Ovary (tissue), 9 donors: ENCODE data around the gene PABPC3. TPM values are rescaled to one million over a fixed set of nuclear protein-coding genes. Genes with fewer than 3 reads are reported as not detected.

Source experiments
- DNase-seq, 5 donors: peaks; one replicate each; pipeline ENCODE4 v3.0.0-alpha.2; 2019 to 2020
- H3K27ac ChIP-seq, 2 donors: fragments of 200-600 bp; one replicate each; pipeline versions ENCODE4 v1.5.1 to v1.8.0; 2019 to 2022
- H3K27me3 ChIP-seq: fragments of 200-600 bp; one replicate; pipeline ENCODE4 v1.8.0; 2022
- H3K36me3 ChIP-seq: fragments of 200-600 bp; sonication (generic); one replicate; pipeline ENCODE4 v1.5.1; 2019
- H3K4me1 ChIP-seq: one replicate; pipeline ENCODE4 v1.8.1; 2013; ENCODE audit warnings: mild to moderate bottlenecking, moderate library complexity; ENCODE audit not compliant: insufficient read depth
- H3K4me3 ChIP-seq: fragments of 200-600 bp; sonication (generic); one replicate; pipeline ENCODE4 v1.5.1; 2017
- H3K9me3 ChIP-seq, 2 donors: fragments of 200-600 bp in 1 of 2; sonication (generic) in 1 of 2; one replicate each; pipeline versions ENCODE4 v1.5.1 to v1.8.1; 2013 to 2019; ENCODE audit warnings: mild to moderate bottlenecking in 1 of 2, moderate library complexity in 1 of 2
- CTCF ChIP-seq, 3 donors: fragments of 450-650 bp in 2 of 3; fragments of 200-600 bp in 1 of 3; IDR thresholded peaks; one replicate each; pipeline versions ENCODE4 v1.5.1 to v1.8.0; 2016 to 2022; ENCODE audit warnings: antibody characterized with exemption in 3 of 3, mild to moderate bottlenecking in 1 of 3
- EP300 ChIP-seq: sonication (generic); formaldehyde crosslinking; IDR thresholded peaks from one replicate; pipeline ENCODE4 v1.6.1; 2017; ENCODE audit warnings: antibody characterized with exemption
- POLR2A ChIP-seq: fragments of 450-650 bp; IDR thresholded peaks from one replicate; pipeline ENCODE4 v1.6.1; 2017; ENCODE audit warnings: antibody characterized with exemption, mild to moderate bottlenecking, moderate library complexity
- WGBS, 3 donors: extraction: QIAGEN DNeasy Blood & Tissue Kit in 1 of 3; methylation state at CpG; one replicate each; pipeline versions ENCODE4 v1.1.5 to v1.1.7; 2013 to 2017; 5-methylcytosine and 5-hydroxymethylcytosine counted together
- intact Hi-C, 4 donors: fragments of 100-400 bp; cut with DNase I; formaldehyde crosslinking; loops; one replicate each; pipeline versions ENCODE4 v1.11.0 to v1.15.1; 2022 to 2023
- polyA plus RNA-seq, 2 donors: library from polyadenylated mRNA; stranded (reverse); fragments of 200-250 nt in 1 of 2; fragments of 350-450 nt in 1 of 2; fragmentation: Illumina TruSeq in 1 of 2; extraction: RNeasy Lipid Tissue Mini Kit (QIAGEN cat#74804) in 1 of 2; gene quantifications; one replicate each; pipeline ENCODE4 v1.2.3, GENCODE V29; 2013 to 2014
- total RNA-seq, 7 donors: library from RNA; depleted of rRNA in 2 of 7; stranded (reverse); fragments of >200 nt in 2 of 7; fragmentation: NEBNext Ultra II Directional in 3 of 7; extraction: Animal tissue kit (Norgen Biotek cat#: 25700) in 3 of 7; gene quantifications; one replicate each; pipeline versions ENCODE4 v1.1.0 to v1.2.4, GENCODE V29; 2016 to 2023
- donor health status: DM: no; HTN: no; CAD: no; lungs with moderate emphysema.
- donor health status: DM: no; HTN: no; CAD: no.
- donor health status: Bipolar disorder and iron deficiency.
- donor health status: DM: yes; HTN: yes; CAD: no.
- donor health status: DM: no; HTN: no; CAD: no.
- donor health status: DM: yes; HTN: yes; CAD: no.

Gene PABPC3
- total and polyA plus RNA-seq, 9 donors = 0.08 to 0.78 (median 0.30) TPM; not detected in 2

- H3K36me3 ChIP-seq = no peaks in the 10 kb centered on the region
- H3K27me3 ChIP-seq = no peaks in the 10 kb centered on the region
- 39 to 70% (median 47%) methylated on average over 3 of the region's 3 CpGs for WGBS, 3 donors
- TF ChIP-seq POLR2A (no peak), CTCF (IDR thresholded peaks at IDR 0.05) (no peak), EP300 (no peak)
- H3K9me3 ChIP-seq = no peaks in the 10 kb centered on the region
- H3K27ac ChIP-seq = no peak overlapping the region
- DNase-seq = no peak
- intact Hi-C loops = no loop called here
- H3K4me1 ChIP-seq = no peaks in the 10 kb centered on the region
- no peak overlapping the region for H3K4me3 ChIP-seq
Measured at GRCh38 chr13:25116044-25116443, 20.1 kb downstream of the PABPC3 start.

- Histone ChIP-seq H3K27me3 (no peaks in the 10 kb centered on the region), H3K27ac (no peak overlapping the region), H3K36me3 (no peaks in the 10 kb centered on the region), H3K4me3 (no peak overlapping the region), H3K4me1 (no peaks in the 10 kb centered on the region), H3K9me3 (no peaks in the 10 kb centered on the region)
- intact Hi-C loops = no loop called here
- no peak for DNase-seq
- WGBS, 3 donors = 88 to 91% (median 90%) methylated on average over 16 of the region's 16 CpGs
- no peak for TF ChIP-seq POLR2A
- TF ChIP-seq CTCF (IDR thresholded peaks at IDR 0.05) = no peak
- no peak for TF ChIP-seq EP300
Measured at GRCh38 chr13:25117312-25117711, 21.4 kb downstream of the PABPC3 start.

GRCh38 chr13:25118378-25118905, 22.5 kb downstream of the PABPC3 start:
- no peak for DNase-seq
- no peak overlapping the region for H3K27ac ChIP-seq
- H3K9me3 ChIP-seq = no peaks in the 10 kb centered on the region
- H3K27me3 ChIP-seq = no peaks in the 10 kb centered on the region
- H3K4me3 ChIP-seq = no peak overlapping the region
- intact Hi-C loops = no loop called here
- TF ChIP-seq CTCF (IDR thresholded peaks at IDR 0.05) = no peak
- TF ChIP-seq POLR2A = no peak
- no peak for TF ChIP-seq EP300
- H3K36me3 ChIP-seq = no peaks in the 10 kb centered on the region
- H3K4me1 ChIP-seq = no peaks in the 10 kb centered on the region
- 18 to 21% (median 20%) methylated on average over 8 of the region's 8 CpGs for WGBS, 3 donors

- no peaks in the 10 kb centered on the region for H3K4me1 ChIP-seq
- H3K27ac ChIP-seq = no peak overlapping the region
- WGBS, 3 donors = 35 to 49% (median 42%) methylated on average over 3 of the region's 3 CpGs
- no peak for DNase-seq
- no peaks in the 10 kb centered on the region for H3K9me3 ChIP-seq
- no peak overlapping the region for H3K4me3 ChIP-seq
- TF ChIP-seq EP300 = no peak
- no peak for TF ChIP-seq CTCF (IDR thresholded peaks at IDR 0.05)
- no peak for TF ChIP-seq POLR2A
- H3K27me3 ChIP-seq = no peaks in the 10 kb centered on the region
- H3K36me3 ChIP-seq = no peaks in the 10 kb centered on the region
- intact Hi-C loops = no loop called here
Measured at GRCh38 chr13:25130944-25131343, 35.0 kb downstream of the PABPC3 start.
